Omental fat pad (tissue), 4 donors: Measurements from ENCODE around the gene TRIM3. TPM values are rescaled to one million over a fixed set of nuclear protein-coding genes. Genes with fewer than 3 reads are reported as not detected.

Experiments
- ATAC-seq: fragments of 150-250 bp; one replicate; pipeline ENCODE4 v1.9.1; 2016; ENCODE audit warnings: mild to moderate bottlenecking, moderate library complexity; ENCODE audit not compliant: low FRiP score
- DNase-seq: peaks from one replicate; pipeline ENCODE4 v3.0.0-alpha.2; 2019; ENCODE audit warnings: low spot score
- CTCF ChIP-seq, 3 donors: fragments of 450-650 bp; IDR thresholded peaks; one replicate each; pipeline ENCODE4 v1.5.1; 2016 to 2017; ENCODE audit warnings: antibody characterized with exemption in 3 of 3, mild to moderate bottlenecking in 3 of 3, moderate library complexity in 2 of 3
- total RNA-seq, 4 donors: library from RNA; depleted of rRNA; stranded (reverse); fragments of >200 nt; gene quantifications; one replicate each; pipeline ENCODE4 v1.1.0, GENCODE V29; 2016

TRIM3 gene
- total RNA-seq, 4 donors from 2014 or later = 16.9 to 27.4 (median 22.1) TPM

DNA sequence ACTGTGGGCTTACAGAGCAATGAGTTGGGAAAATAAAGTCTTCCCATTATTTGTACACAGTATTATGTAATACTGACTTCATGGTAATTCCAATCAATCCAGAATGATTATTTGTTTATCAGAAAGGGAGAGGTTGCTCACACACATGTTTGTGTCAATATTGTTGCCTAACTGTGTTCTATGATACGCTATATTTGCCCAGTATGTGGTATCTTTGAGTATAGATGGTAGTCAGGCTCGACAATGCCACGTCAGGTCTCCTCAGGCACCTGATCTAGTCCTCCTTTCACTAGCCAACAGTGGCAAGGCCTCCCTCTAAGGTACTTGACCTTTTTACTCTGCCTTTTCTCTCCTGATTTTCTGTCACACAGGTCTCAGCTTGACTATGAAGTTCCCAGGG is 28.6 kb upstream of the TRIM3 start:
- no peak for TF ChIP-seq CTCF (IDR thresholded peaks at IDR 0.05)
- DNase-seq = no peak
- no peak for ATAC-seq

- DNase-seq (no peak), ATAC-seq (no peak)
- TF ChIP-seq CTCF (IDR thresholded peaks at IDR 0.05) = no peak
These were observed 24.8 kb upstream of the TRIM3 start for GRCh38 chr11:6498544-6498943.

- no peak for DNase-seq
- TF ChIP-seq CTCF (IDR thresholded peaks at IDR 0.05) = no peak
- ATAC-seq = no peak
These were observed 24.4 kb upstream of the TRIM3 start for GRCh38 chr11:6498121-6498520.

DNA sequence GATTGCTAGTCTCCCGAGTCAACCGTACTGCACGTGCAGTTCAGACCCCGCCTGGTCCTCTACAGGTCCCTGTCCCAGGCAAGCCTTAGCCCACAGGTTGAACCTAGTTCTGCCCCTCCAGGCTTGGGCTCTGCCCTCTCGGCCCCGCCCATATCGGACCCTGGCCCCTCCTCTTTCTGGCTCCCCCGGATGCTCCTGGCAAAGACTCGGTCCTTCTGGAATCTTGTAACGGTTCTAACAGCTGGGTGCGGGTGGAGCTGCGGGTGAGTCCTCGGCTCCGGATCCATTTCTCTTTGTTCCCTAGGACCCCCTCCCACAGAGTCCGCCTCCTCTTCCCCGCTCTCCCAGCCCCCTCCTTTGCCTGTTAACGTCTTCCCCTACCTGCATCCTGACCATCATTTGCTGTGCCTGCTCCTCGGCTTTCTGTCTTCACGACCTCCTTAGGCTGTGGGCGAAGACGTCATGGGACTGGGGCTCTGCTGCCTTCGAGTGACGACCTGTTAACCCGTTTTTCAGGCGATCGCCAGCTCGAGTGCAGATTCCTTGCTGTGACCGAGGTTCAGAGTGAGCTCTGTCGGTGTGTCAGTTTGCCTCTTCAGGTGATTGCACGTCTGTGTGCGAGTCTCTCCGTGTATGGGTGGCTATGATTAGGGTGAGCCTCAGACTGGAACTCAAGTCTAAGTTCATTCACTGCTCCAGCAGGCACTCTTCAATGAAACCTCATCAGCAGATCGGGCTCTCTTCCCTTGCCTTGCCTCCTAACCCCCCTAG is 23.5 kb upstream of the TRIM3 start, which contains the start of gene DNHD1:
Gene DNHD1 (plus strand): TSS at position 212 of the 771 bp plus-strand sequence. CDS start 936 bp downstream, outside the sequence.
- no peak for DNase-seq
- peak; percentile 53 for ATAC-seq
- TF ChIP-seq CTCF (IDR thresholded peaks at IDR 0.05) = no peak

DNA sequence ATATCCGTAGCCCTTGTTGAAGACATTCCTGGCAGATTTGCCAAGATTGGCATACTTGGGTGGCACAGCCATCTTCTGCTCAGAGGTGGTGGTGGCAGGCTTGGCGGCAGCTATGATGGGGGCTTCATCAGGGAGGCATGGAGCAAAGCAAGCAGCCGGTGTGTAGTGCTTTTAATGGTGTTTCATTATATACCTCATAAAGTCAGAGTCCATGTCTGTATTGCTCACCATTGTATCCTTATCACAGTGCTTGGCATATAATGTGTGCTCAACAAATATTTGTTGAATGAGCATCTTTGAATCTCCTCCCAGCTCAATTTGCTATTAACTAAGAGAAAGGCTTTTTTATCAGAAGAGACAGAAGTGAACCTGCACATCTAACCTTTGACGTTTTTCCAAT is 15.6 kb upstream of the TRIM3 start:
- DNase-seq (no peak), ATAC-seq (no peak)
- no peak for TF ChIP-seq CTCF (IDR thresholded peaks at IDR 0.05)

DNA sequence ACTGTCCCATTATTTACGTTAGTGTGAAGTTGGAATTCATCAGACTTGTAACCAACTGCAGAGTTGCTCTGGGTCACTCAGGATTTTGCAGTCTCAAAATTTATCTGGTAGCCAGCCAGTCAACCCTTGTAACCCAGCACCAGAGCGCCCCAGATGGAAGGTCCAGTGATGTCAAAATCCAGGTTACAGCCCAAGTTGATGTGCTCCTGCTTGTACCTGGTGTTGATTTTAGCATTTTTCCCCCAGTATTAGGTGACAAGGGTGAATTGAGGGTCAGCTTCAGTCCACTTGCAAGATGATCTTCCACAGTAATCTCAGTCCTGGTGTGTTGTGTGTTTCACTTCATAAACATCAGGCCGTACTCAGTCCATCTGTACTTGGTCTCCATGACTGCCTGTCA is 15.1 kb upstream of the TRIM3 start:
- no peak for TF ChIP-seq CTCF (IDR thresholded peaks at IDR 0.05)
- ATAC-seq = no peak
- DNase-seq = no peak

GRCh38 chr11:6488342-6488741 is 14.6 kb upstream of the TRIM3 start:
- no peak for TF ChIP-seq CTCF (IDR thresholded peaks at IDR 0.05)
- ATAC-seq = no peak
- DNase-seq = no peak
